ENCODE data around the gene WDR3. TPM values are rescaled to one million over a fixed set of nuclear protein-coding genes. Genes with fewer than 3 reads are reported as not detected.

The WDR3 gene
- total and polyA plus RNA-seq, 2 experiments from 2014 or later = 26.2 to 38.7 TPM

DNA sequence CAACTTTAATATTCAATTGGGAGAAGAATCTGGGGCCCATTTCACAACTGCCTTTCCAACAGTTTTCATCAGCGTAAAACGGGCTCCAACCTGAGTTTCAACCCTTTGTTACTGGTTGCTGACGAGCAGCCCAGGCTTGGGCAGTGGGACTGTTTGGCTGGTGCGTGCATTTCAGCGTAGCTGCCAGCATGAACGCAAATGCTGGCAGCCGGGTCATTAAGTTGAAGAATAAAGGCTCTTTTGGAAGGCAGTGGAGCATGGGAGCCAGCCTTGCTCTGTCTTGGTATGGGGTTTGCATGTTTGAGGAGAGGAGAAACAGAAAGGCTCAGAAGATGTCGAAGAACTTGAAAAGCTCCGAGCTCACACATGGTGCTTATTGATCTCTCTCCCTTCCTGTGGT lies 40.7 kb downstream of the WDR3 start:
- TF ChIP-seq CREB1 (CRISPR knock-in tag; IDR thresholded peaks at IDR 0.05; ENCODE audit: low read depth) (no peak), EZH2phosphoT487 (IDR thresholded peaks at IDR 0.05; ENCODE audit: unreplicated experiment) (no peak), ZNF114 (CRISPR knock-in tag; IDR thresholded peaks at IDR 0.05) (no peak), EZH2 (IDR thresholded peaks at IDR 0.05; ENCODE audit: low read depth, unreplicated experiment) (no peak), JUNB (IDR thresholded peaks at IDR 0.05; ENCODE audit: unreplicated experiment) (no peak), NANOG (IDR thresholded peaks at IDR 0.05; ENCODE audit: borderline replicate concordance) (no peak), STAT1 (IDR thresholded peaks at IDR 0.05; ENCODE audit: unreplicated experiment) (no peak), POLR2AphosphoS5 (IDR thresholded peaks at IDR 0.05; ENCODE audit: low read depth) (no peak), ZNF331 (CRISPR knock-in tag; IDR thresholded peaks at IDR 0.05; ENCODE audit: low read depth) (no peak)
- TF ChIP-seq, protein P1, sequence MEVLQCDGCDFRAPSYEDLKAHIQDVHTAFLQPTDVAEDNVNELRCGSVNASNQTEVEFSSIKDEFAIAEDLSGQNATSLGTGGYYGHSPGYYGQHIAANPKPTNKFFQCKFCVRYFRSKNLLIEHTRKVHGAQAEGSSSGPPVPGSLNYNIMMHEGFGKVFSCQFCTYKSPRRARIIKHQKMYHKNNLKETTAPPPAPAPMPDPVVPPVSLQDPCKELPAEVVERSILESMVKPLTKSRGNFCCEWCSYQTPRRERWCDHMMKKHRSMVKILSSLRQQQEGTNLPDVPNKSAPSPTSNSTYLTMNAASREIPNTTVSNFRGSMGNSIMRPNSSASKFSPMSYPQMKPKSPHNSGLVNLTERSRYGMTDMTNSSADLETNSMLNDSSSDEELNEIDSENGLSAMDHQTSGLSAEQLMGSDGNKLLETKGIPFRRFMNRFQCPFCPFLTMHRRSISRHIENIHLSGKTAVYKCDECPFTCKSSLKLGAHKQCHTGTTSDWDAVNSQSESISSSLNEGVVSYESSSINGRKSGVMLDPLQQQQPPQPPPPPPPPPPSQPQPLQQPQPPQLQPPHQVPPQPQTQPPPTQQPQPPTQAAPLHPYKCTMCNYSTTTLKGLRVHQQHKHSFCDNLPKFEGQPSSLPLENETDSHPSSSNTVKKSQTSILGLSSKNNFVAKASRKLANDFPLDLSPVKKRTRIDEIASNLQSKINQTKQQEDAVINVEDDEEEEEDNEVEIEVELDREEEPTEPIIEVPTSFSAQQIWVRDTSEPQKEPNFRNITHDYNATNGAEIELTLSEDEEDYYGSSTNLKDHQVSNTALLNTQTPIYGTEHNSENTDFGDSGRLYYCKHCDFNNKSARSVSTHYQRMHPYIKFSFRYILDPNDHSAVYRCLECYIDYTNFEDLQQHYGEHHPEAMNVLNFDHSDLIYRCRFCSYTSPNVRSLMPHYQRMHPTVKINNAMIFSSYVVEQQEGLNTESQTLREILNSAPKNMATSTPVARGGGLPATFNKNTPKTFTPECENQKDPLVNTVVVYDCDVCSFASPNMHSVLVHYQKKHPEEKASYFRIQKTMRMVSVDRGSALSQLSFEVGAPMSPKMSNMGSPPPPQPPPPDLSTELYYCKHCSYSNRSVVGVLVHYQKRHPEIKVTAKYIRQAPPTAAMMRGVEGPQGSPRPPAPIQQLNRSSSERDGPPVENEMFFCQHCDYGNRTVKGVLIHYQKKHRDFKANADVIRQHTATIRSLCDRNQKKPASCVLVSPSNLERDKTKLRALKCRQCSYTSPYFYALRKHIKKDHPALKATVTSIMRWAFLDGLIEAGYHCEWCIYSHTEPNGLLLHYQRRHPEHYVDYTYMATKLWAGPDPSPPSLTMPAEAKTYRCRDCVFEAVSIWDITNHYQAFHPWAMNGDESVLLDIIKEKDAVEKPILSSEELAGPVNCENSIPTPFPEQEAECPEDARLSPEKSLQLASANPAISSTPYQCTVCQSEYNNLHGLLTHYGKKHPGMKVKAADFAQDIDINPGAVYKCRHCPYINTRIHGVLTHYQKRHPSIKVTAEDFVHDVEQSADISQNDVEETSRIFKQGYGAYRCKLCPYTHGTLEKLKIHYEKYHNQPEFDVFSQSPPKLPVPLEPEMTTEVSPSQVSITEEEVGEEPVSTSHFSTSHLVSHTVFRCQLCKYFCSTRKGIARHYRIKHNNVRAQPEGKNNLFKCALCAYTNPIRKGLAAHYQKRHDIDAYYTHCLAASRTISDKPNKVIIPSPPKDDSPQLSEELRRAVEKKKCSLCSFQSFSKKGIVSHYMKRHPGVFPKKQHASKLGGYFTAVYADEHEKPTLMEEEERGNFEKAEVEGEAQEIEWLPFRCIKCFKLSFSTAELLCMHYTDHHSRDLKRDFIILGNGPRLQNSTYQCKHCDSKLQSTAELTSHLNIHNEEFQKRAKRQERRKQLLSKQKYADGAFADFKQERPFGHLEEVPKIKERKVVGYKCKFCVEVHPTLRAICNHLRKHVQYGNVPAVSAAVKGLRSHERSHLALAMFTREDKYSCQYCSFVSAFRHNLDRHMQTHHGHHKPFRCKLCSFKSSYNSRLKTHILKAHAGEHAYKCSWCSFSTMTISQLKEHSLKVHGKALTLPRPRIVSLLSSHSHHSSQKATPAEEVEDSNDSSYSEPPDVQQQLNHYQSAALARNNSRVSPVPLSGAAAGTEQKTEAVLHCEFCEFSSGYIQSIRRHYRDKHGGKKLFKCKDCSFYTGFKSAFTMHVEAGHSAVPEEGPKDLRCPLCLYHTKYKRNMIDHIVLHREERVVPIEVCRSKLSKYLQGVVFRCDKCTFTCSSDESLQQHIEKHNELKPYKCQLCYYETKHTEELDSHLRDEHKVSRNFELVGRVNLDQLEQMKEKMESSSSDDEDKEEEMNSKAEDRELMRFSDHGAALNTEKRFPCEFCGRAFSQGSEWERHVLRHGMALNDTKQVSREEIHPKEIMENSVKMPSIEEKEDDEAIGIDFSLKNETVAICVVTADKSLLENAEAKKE (CRISPR knock-in tag; IDR thresholded peaks at IDR 0.05) = no peak
- TF ChIP-seq, protein P2, sequence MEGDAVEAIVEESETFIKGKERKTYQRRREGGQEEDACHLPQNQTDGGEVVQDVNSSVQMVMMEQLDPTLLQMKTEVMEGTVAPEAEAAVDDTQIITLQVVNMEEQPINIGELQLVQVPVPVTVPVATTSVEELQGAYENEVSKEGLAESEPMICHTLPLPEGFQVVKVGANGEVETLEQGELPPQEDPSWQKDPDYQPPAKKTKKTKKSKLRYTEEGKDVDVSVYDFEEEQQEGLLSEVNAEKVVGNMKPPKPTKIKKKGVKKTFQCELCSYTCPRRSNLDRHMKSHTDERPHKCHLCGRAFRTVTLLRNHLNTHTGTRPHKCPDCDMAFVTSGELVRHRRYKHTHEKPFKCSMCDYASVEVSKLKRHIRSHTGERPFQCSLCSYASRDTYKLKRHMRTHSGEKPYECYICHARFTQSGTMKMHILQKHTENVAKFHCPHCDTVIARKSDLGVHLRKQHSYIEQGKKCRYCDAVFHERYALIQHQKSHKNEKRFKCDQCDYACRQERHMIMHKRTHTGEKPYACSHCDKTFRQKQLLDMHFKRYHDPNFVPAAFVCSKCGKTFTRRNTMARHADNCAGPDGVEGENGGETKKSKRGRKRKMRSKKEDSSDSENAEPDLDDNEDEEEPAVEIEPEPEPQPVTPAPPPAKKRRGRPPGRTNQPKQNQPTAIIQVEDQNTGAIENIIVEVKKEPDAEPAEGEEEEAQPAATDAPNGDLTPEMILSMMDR (conservative IDR thresholded peaks at IDR 0.05; ENCODE audit: low read depth in 2 of 2) = no peak
- TF ChIP-seq, protein P3, sequence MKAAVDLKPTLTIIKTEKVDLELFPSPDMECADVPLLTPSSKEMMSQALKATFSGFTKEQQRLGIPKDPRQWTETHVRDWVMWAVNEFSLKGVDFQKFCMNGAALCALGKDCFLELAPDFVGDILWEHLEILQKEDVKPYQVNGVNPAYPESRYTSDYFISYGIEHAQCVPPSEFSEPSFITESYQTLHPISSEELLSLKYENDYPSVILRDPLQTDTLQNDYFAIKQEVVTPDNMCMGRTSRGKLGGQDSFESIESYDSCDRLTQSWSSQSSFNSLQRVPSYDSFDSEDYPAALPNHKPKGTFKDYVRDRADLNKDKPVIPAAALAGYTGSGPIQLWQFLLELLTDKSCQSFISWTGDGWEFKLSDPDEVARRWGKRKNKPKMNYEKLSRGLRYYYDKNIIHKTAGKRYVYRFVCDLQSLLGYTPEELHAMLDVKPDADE (IDR thresholded peaks at IDR 0.05) = no peak
- TF ChIP-seq, protein P4, sequence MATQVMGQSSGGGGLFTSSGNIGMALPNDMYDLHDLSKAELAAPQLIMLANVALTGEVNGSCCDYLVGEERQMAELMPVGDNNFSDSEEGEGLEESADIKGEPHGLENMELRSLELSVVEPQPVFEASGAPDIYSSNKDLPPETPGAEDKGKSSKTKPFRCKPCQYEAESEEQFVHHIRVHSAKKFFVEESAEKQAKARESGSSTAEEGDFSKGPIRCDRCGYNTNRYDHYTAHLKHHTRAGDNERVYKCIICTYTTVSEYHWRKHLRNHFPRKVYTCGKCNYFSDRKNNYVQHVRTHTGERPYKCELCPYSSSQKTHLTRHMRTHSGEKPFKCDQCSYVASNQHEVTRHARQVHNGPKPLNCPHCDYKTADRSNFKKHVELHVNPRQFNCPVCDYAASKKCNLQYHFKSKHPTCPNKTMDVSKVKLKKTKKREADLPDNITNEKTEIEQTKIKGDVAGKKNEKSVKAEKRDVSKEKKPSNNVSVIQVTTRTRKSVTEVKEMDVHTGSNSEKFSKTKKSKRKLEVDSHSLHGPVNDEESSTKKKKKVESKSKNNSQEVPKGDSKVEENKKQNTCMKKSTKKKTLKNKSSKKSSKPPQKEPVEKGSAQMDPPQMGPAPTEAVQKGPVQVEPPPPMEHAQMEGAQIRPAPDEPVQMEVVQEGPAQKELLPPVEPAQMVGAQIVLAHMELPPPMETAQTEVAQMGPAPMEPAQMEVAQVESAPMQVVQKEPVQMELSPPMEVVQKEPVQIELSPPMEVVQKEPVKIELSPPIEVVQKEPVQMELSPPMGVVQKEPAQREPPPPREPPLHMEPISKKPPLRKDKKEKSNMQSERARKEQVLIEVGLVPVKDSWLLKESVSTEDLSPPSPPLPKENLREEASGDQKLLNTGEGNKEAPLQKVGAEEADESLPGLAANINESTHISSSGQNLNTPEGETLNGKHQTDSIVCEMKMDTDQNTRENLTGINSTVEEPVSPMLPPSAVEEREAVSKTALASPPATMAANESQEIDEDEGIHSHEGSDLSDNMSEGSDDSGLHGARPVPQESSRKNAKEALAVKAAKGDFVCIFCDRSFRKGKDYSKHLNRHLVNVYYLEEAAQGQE (IDR thresholded peaks at IDR 0.05; ENCODE audit: unreplicated experiment) = no peak

More for the DNA sequence above, 40.7 kb downstream of the WDR3 start:
- DNase-seq (ENCODE audit: low spot score) (peak; percentile 3), ATAC-seq (no peak)
- H3K27me3 ChIP-seq (ENCODE audit: insufficient read depth) = no peaks in the 10 kb centered on the region
- H3K9me2 ChIP-seq (ENCODE audit: insufficient read depth) = 0 out of 2 replicates have a peak, but pooled peaks cover 3% of the 10 kb centered on the region
- Mint-ChIP-seq H3K36me3 (ENCODE audit: low read depth) (no peaks in the 10 kb centered on the region), H3K27ac (no peak overlapping the region), H3K4me3 (no peak overlapping the region), H3K9me3 (no peaks in the 10 kb centered on the region), H3K27me3 (ENCODE audit: insufficient read depth, low read depth, poor library complexity) (peaks cover 2% of the 10 kb centered on the region), H3K4me1 (peaks cover 19% of the 10 kb centered on the region)
- no peaks in the 10 kb centered on the region for H4K20me1 ChIP-seq (replicated peaks; ENCODE audit: insufficient read depth)
- peaks cover 9% of the 10 kb centered on the region; the same call in 1 of the 2 replicates for H3K4me1 ChIP-seq (ENCODE audit: insufficient read depth)
- H2AFZ ChIP-seq = no peak overlapping the region
- no peak overlapping the region for H3K27ac ChIP-seq (ENCODE audit: low read depth)
- no peaks in the 10 kb centered on the region for H3K36me3 ChIP-seq (ENCODE audit: insufficient read depth)
- no peak overlapping the region for H3K4me2 ChIP-seq
- no peak overlapping the region for H3K4me3 ChIP-seq
- no peaks in the 10 kb centered on the region for H3K79me2 ChIP-seq (replicated peaks; ENCODE audit: insufficient read depth)
- no peaks in the 10 kb centered on the region for H3F3A ChIP-seq (replicated peaks; ENCODE audit: low read depth)

Measured in GM23338 (cell line).